A549 (cell line): ENCODE results near the gene DUOX1. TPM values are rescaled to one million over a fixed set of nuclear protein-coding genes. Genes with fewer than 3 reads are reported as not detected.

Experiments
- ATAC-seq, 2 experiments: fragments of 200-7000 bp in 1 of 2; fragments of >200 bp in 1 of 2; cut with Nextera tagmentation in 1 of 2; cut with Tn5 transposase in 1 of 2; 3 replicates each; pipeline versions ENCODE4 v1.8.0 to v1.9.1; 2018 to 2020; ENCODE audit warnings: mild to moderate bottlenecking in 1 of 2, moderate library complexity in 1 of 2
- CTCF ChIA-PET: fragments of 300-600 bp; sonication (Branson Sonifier 250); formaldehyde crosslinking; extraction: SDS; loops from one replicate; lab custom pipeline; 2021; ENCODE audit warnings: antibody characterized with exemption, inconsistent platforms; lab: Yijun Ruan, JAX
- POLR2A ChIA-PET: fragments of 350-600 bp; formaldehyde crosslinking; extraction: SDS; loops from one replicate; lab custom pipeline; 2021; ENCODE audit warnings: antibody characterized with exemption, inconsistent platforms; lab: Yijun Ruan, JAX
- DNase-seq, 2 experiments: peaks; one replicate each; pipeline versions ENCODE4 v3.0.0 to v3.0.0-alpha.2; 2011 to 2016; ENCODE audit warnings: low read depth in 1 of 2, low spot score in 1 of 2
- FAIRE-seq: peaks from 2 replicates; lab custom pipeline; 2011; peaks lifted over from hg19 to GRCh38; lab: Jason Lieb, UNC
- H3K27ac ChIP-seq, 2 experiments: fragments of >200 bp; sonication (Bioruptor Twin); formaldehyde crosslinking; 3 replicates each; pipeline ENCODE4 v1.5.1; 2016 to 2017
- H3K4me1 ChIP-seq: fragments of >200 bp; sonication (Bioruptor Twin); formaldehyde crosslinking; 3 replicates; pipeline ENCODE4 v1.6.1; 2016
- H3K4me2 ChIP-seq: fragments of >200 bp; sonication (Bioruptor Twin); formaldehyde crosslinking; 3 replicates; pipeline ENCODE4 v1.6.1; 2016
- H3K4me3 ChIP-seq: fragments of >200 bp; sonication (Bioruptor Twin); formaldehyde crosslinking; 3 replicates; pipeline ENCODE4 v1.5.1; 2016
- H3K9me3 ChIP-seq: fragments of >200 bp; sonication (Bioruptor Twin); formaldehyde crosslinking; 3 replicates; pipeline ENCODE4 v1.6.1; 2016
- ATOH8 ChIP-seq: fragments of 250-450 bp; sonication (Bioruptor Pico); IDR thresholded peaks from 2 replicates; pipeline ENCODE4 v1.5.0; 2020; ENCODE audit warnings: low read depth, mild to moderate bottlenecking, moderate library complexity
- CEBPB ChIP-seq, 2 experiments: fragments of >200 bp in 1 of 2; sonication (Bioruptor Twin) in 1 of 2; formaldehyde crosslinking in 1 of 2; IDR thresholded peaks; 2 replicates each; pipeline ENCODE4 v1.6.1; 2012 to 2016
- E2F6 ChIP-seq: IDR thresholded peaks from 2 replicates; pipeline ENCODE4 v1.6.1; 2012; ENCODE audit warnings: low read depth, borderline replicate concordance
- EP300 ChIP-seq, 2 experiments: fragments of >200 bp; sonication (Bioruptor Twin); formaldehyde crosslinking; IDR thresholded peaks; 2 replicates in 1 of 2; 3 replicates in 1 of 2; pipeline ENCODE4 v1.6.1; 2016 to 2017
- FOSL2 ChIP-seq, 2 experiments: fragments of 450-650 bp in 1 of 2; fragments of >200 bp in 1 of 2; sonication (Bioruptor Twin) in 1 of 2; formaldehyde crosslinking; IDR thresholded peaks; 2 replicates each; pipeline versions ENCODE4 v1.5.0 to v1.6.1; 2016 to 2020; ENCODE audit warnings: mild to moderate bottlenecking in 1 of 2, moderate library complexity in 1 of 2
- GATA3 ChIP-seq: IDR thresholded peaks from 2 replicates; pipeline ENCODE4 v1.6.1; 2012; ENCODE audit warnings: borderline replicate concordance
- HEYL ChIP-seq: fragments of 250-450 bp; sonication (Bioruptor Pico); IDR thresholded peaks from 2 replicates; pipeline ENCODE4 v1.8.0; 2021; ENCODE audit warnings: mild to moderate bottlenecking, moderate library complexity
- HOXB5 ChIP-seq: fragments of 250-450 bp; sonication (Bioruptor Pico); IDR thresholded peaks from 2 replicates; pipeline ENCODE4 v1.5.0; 2020; ENCODE audit warnings: mild to moderate bottlenecking, moderate library complexity
- NFE2L2 ChIP-seq: fragments of 150-350 bp; conservative IDR thresholded peaks from 2 replicates; pipeline ENCODE4 v1.6.1; 2014; ENCODE audit warnings: low read length
- NR3C1 ChIP-seq: fragments of >200 bp; sonication (Bioruptor Twin); formaldehyde crosslinking; IDR thresholded peaks from 3 replicates; pipeline ENCODE4 v1.6.1; 2017
- PHF8 ChIP-seq: fragments of 200-600 bp; sonication (generic); IDR thresholded peaks from 2 replicates; pipeline ENCODE4 v1.6.1; 2016; ENCODE audit warnings: low read depth, mild to moderate bottlenecking, antibody characterized with exemption, moderate library complexity, borderline replicate concordance
- POLR2A ChIP-seq: IDR thresholded peaks from 2 replicates; pipeline ENCODE4 v1.6.1; 2012; ENCODE audit warnings: mild to moderate bottlenecking, low read length
- POLR2AphosphoS2 ChIP-seq: conservative IDR thresholded peaks from 2 replicates; pipeline ENCODE4 v1.6.1; 2012; ENCODE audit warnings: low read length, improper control_type of control experiment, inconsistent platforms
- REST ChIP-seq: fragments of 200-600 bp; sonication (generic); IDR thresholded peaks from 2 replicates; pipeline ENCODE4 v1.6.1; 2016; ENCODE audit warnings: antibody characterized with exemption, mild to moderate bottlenecking, moderate library complexity
- SREBF2 ChIP-seq: fragments of 450-650 bp; IDR thresholded peaks from 2 replicates; pipeline ENCODE4 v1.6.1; 2014; ENCODE audit warnings: mild to moderate bottlenecking, moderate library complexity
- ZNF302 ChIP-seq: fragments of 250-450 bp; sonication (Bioruptor Pico); IDR thresholded peaks from 2 replicates; pipeline ENCODE4 v1.9.0; 2021; ENCODE audit warnings: inconsistent platforms, mild to moderate bottlenecking, moderate library complexity
- ZSCAN20 ChIP-seq: fragments of 250-450 bp; sonication (Bioruptor Pico); IDR thresholded peaks from 2 replicates; pipeline ENCODE4 v1.8.0; 2022; ENCODE audit warnings: mild to moderate bottlenecking, moderate library complexity
- WGBS: methylation state at CpG from one replicate; pipeline ENCODE4 v1.1.6; 2017; ENCODE audit errors: missing lambda C conversion rate; 5-methylcytosine and 5-hydroxymethylcytosine counted together
- polyA plus RNA-seq, 4 experiments: library from polyadenylated mRNA; depleted of rRNA in 3 of 4; stranded (reverse); fragments of >200 nt; fragmentation: RNase III in 1 of 4; extraction: RNeasy Plus Mini Kit Qiagen cat#74134 plus additional on column Dnase treatment in 1 of 4; gene quantifications; 2 replicates in 3 of 4; 3 replicates in 1 of 4; pipeline ENCODE4 v1.2.3, GENCODE V29; 2011 to 2017
- TF ChIP-seq, protein P1 (sequence below): fragments of >200 bp; sonication (Bioruptor Twin); formaldehyde crosslinking; IDR thresholded peaks from 2 replicates; pipeline ENCODE4 v1.6.1; 2016
- TF ChIP-seq, protein P2 (sequence below): fragments of 250-450 bp; sonication (Bioruptor Pico); IDR thresholded peaks from 2 replicates; pipeline ENCODE4 v1.5.0; 2021; ENCODE audit warnings: mild to moderate bottlenecking, moderate library complexity, borderline replicate concordance
- TF ChIP-seq, protein P3 (sequence below): fragments of 150-350 bp; IDR thresholded peaks from 2 replicates; pipeline ENCODE4 v1.6.1; 2014; ENCODE audit warnings: low read depth, mild to moderate bottlenecking, low read length
- TF ChIP-seq, protein P4 (sequence below): fragments of >200 bp; sonication (Bioruptor Twin); formaldehyde crosslinking; IDR thresholded peaks from 3 replicates; pipeline ENCODE4 v1.5.1; 2016

The DUOX1 gene
- polyA plus RNA-seq, 2 of the 4 experiments (the other 2 are of a cell fraction) = not detected

DNA sequence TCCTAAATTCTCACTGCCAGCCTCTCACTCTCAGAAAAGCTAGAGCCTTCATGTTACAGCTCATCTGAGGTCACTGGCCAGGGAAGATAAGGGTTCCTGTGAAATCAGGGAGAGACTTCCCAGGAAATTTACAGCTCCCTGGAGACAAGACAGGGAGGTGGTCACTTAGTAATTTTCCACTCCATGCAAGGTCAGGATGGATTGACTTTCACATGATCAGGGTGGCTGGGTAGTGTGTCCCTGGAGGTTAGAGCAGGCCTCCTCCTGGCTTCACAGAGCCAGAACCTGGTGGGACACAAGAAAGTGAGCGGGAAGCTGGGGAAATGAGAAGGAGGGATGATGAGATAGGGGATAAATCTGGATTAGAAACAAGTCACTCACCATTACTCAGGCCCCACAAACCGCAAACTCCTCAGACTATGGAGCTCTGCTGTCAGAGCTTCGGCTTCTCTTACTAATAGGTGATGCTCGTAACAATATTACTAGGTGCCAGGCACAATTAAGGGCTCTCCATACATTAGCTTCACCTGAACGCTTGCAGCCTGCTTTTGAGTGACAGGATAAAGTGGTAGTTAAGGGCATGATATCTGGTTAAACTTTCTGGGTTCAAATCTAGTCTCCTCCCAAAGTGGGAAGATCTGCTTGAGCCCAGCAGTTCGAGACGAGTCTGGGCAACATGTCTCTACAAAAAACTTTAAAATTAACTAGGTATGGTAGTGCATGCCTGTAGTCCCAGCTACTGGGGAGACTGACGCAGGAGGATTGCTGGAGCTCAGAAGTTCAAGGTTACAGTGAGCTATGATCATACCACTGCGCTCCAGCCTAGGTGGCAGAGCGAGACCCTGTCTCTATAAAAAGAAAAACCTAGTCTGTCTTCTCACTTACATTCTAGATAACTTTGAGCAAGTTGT, 40.7 kb upstream of the DUOX1 start:
- no peak for FAIRE-seq
- WGBS = 73% methylated on average over 10 of the region's 10 CpGs
- no peak for TF ChIP-seq POLR2AphosphoS2
- TF ChIP-seq SREBF2 = no peak
- no peak for TF ChIP-seq ZNF302 (CRISPR knock-in tag)
- TF ChIP-seq PHF8 = no peak
- TF ChIP-seq E2F6 = no peak
- no peak for TF ChIP-seq FOSL2 (IDR thresholded peaks at IDR 0.05)
- no peak for TF ChIP-seq FOSL2 (CRISPR knock-in tag; IDR thresholded peaks at IDR 0.05)
- TF ChIP-seq EP300 (IDR thresholded peaks at IDR 0.05) = no peak
- no peak for TF ChIP-seq ATOH8 (CRISPR knock-in tag)
- TF ChIP-seq HEYL (CRISPR knock-in tag) = no peak
- TF ChIP-seq HOXB5 = no peak
- TF ChIP-seq ZSCAN20 (CRISPR knock-in tag) = no peak
- no peak for TF ChIP-seq CEBPB (IDR thresholded peaks at IDR 0.05)
- TF ChIP-seq, protein P1, sequence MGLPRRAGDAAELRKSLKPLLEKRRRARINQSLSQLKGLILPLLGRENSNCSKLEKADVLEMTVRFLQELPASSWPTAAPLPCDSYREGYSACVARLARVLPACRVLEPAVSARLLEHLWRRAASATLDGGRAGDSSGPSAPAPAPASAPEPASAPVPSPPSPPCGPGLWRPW = no peak
- TF ChIP-seq POLR2A = no peak
- no peak for TF ChIP-seq GATA3
- TF ChIP-seq, protein P2, sequence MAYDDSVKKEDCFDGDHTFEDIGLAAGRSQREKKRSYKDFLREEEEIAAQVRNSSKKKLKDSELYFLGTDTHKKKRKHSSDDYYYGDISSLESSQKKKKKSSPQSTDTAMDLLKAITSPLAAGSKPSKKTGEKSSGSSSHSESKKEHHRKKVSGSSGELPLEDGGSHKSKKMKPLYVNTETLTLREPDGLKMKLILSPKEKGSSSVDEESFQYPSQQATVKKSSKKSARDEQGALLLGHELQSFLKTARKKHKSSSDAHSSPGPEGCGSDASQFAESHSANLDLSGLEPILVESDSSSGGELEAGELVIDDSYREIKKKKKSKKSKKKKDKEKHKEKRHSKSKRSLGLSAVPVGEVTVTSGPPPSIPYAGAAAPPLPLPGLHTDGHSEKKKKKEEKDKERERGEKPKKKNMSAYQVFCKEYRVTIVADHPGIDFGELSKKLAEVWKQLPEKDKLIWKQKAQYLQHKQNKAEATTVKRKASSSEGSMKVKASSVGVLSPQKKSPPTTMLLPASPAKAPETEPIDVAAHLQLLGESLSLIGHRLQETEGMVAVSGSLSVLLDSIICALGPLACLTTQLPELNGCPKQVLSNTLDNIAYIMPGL (CRISPR knock-in tag) = no peak
- no peak for TF ChIP-seq NFE2L2
- TF ChIP-seq, protein P3, sequence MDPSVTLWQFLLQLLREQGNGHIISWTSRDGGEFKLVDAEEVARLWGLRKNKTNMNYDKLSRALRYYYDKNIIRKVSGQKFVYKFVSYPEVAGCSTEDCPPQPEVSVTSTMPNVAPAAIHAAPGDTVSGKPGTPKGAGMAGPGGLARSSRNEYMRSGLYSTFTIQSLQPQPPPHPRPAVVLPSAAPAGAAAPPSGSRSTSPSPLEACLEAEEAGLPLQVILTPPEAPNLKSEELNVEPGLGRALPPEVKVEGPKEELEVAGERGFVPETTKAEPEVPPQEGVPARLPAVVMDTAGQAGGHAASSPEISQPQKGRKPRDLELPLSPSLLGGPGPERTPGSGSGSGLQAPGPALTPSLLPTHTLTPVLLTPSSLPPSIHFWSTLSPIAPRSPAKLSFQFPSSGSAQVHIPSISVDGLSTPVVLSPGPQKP = no peak
- Histone ChIP-seq H3K9me3 (no peaks in the 10 kb centered on the region), H3K4me2 (no peak overlapping the region), H3K4me1 (peaks cover 4% of the 10 kb centered on the region; the same call in 1 of the 3 replicates), H3K4me3 (no peak overlapping the region), H3K27ac (no peak overlapping the region)
- DNase-seq = no peak
- ATAC-seq = no peak
- POLR2A ChIA-PET = interaction anchor here (1.8 kb wide), 1 partner anchor 66 kb away, joined by 5 read pairs; the partner anchor contains the start of gene SORD
- CTCF ChIA-PET = interaction anchor here (0.5 to 1.3 kb wide), 3 partner anchors 25 to 1059 kb away, joined by 4 read pairs; partner anchors contain the start of genes DUOX2 and DUOXA2

DNA sequence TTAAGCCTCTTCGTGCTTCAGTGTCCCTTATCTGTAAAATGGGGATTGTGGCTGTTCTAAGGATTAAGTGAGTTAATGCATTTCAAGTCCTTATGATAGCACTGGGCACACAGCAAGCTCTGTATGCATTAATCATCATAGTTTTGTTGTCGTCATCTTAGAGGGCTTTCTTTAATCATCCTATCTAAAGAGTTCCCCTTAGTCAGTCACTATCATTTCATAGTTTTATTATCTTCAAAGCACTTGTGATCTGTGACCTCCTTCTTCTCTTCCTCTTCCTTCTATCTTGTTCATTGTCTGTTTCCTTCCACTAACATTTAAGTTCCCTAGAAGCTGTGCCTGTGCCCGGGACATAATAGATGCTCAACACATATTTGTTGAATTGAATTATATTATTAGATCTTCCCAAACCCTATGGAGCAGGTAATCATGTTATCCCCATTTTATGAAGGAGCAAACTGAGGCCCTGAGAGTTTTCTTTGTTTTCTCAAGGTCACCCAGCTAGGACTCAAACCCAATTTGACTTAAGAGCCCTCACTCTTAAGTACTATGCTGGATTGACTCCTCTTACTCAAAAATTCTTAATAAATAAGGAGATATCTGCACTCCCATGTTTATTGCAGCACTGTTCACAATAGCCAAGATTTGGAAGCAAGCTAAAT, 40.0 kb upstream of the DUOX1 start:
- Histone ChIP-seq H3K4me2 (no peak overlapping the region), H3K4me3 (no peak overlapping the region), H3K27ac (no peak overlapping the region), H3K4me1 (peaks cover 4% of the 10 kb centered on the region; the same call in 1 of the 3 replicates), H3K9me3 (no peaks in the 10 kb centered on the region)
- DNase-seq = no peak
- POLR2A ChIA-PET = interaction anchor here (1.8 kb wide), 1 partner anchor 67 kb away, joined by 5 read pairs; the partner anchor contains the start of gene SORD
- CTCF ChIA-PET = interaction anchor here (0.8 kb wide), 1 partner anchor 53 kb away, joined by 3 read pairs; no protein-coding TSS in a partner anchor
- WGBS = 37% methylated on average over 3 of the region's 3 CpGs
- ATAC-seq = no peak
- no peak for FAIRE-seq
- no peak for TF ChIP-seq HOXB5
- TF ChIP-seq, protein P4, sequence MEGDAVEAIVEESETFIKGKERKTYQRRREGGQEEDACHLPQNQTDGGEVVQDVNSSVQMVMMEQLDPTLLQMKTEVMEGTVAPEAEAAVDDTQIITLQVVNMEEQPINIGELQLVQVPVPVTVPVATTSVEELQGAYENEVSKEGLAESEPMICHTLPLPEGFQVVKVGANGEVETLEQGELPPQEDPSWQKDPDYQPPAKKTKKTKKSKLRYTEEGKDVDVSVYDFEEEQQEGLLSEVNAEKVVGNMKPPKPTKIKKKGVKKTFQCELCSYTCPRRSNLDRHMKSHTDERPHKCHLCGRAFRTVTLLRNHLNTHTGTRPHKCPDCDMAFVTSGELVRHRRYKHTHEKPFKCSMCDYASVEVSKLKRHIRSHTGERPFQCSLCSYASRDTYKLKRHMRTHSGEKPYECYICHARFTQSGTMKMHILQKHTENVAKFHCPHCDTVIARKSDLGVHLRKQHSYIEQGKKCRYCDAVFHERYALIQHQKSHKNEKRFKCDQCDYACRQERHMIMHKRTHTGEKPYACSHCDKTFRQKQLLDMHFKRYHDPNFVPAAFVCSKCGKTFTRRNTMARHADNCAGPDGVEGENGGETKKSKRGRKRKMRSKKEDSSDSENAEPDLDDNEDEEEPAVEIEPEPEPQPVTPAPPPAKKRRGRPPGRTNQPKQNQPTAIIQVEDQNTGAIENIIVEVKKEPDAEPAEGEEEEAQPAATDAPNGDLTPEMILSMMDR = no peak
- no peak for TF ChIP-seq ZNF302 (CRISPR knock-in tag)
- TF ChIP-seq REST = no peak
- no peak for TF ChIP-seq NR3C1
